GM12878 (cell line): Measurements from ENCODE around the gene FHOD3. TPM values are rescaled to one million over a fixed set of nuclear protein-coding genes. Genes with fewer than 3 reads are reported as not detected.

Experiments
- ATAC-seq: fragments of 200-7000 bp; cut with Tn5 transposase; 3 replicates; pipeline ENCODE4 v1.9.1; 2020; ENCODE audit warnings: mild to moderate bottlenecking, moderate library complexity
- BruUV-seq: library from RNA; stranded (reverse); fragments of 400-500 nt; replicated peaks from 2 replicates; lab custom pipeline; 2021; lab: Mats Ljungman, UMichigan
- CTCF ChIA-PET: fragments of 300-600 bp; sonication (Branson Sonifier 250); formaldehyde crosslinking; extraction: SDS; loops from one replicate; lab custom pipeline; 2021; ENCODE audit warnings: inconsistent platforms; lab: Yijun Ruan, JAX
- POLR2A ChIA-PET: fragments of 350-600 bp; formaldehyde crosslinking; extraction: SDS; loops from one replicate; lab custom pipeline; 2021; ENCODE audit warnings: inconsistent platforms; lab: Charles Lee
- RAD21 ChIA-PET: fragments of 300-600 bp; sonication (Branson Sonifier 250); formaldehyde crosslinking; loops from one replicate; lab custom pipeline; 2023; ENCODE audit warnings: antibody characterized with exemption; ENCODE audit not compliant: unreplicated experiment; lab: Charles Lee
- SMC1A ChIA-PET: fragments of 300-600 bp; sonication (Branson Sonifier 250); formaldehyde crosslinking; loops from one replicate; lab custom pipeline; 2023; ENCODE audit not compliant: unreplicated experiment, uncharacterized antibody; lab: Charles Lee
- DNase-seq: peaks from one replicate; pipeline ENCODE4 v3.0.0-alpha.2; 2011; ENCODE audit warnings: low read depth, low spot score
- FAIRE-seq: peaks from 3 replicates; lab custom pipeline; 2011; peaks lifted over from hg19 to GRCh38; lab: Jason Lieb, UNC
- H2AFZ ChIP-seq: 2 replicates; pipeline ENCODE4 v1.6.0; 2011; ENCODE audit warnings: low read depth, low read length, control low read depth; ENCODE audit not compliant: control insufficient read depth
- H3K27ac ChIP-seq: 2 replicates; pipeline ENCODE4 v1.5.1; 2011; ENCODE audit warnings: control low read depth; ENCODE audit not compliant: control insufficient read depth, insufficient read depth
- H3K27me3 ChIP-seq, 2 experiments: replicated peaks in 1 of 2; 2 replicates each; pipeline versions ENCODE4 v1.6.0 to v1.6.1; 2011; ENCODE audit warnings: low read length in 1 of 2; ENCODE audit not compliant: control insufficient read depth in 2 of 2, insufficient read depth in 2 of 2
- H3K36me3 ChIP-seq, 2 experiments: 2 replicates each; pipeline ENCODE4 v1.5.1; 2011; ENCODE audit warnings: low read length in 1 of 2; ENCODE audit not compliant: control insufficient read depth in 2 of 2, insufficient read depth in 2 of 2
- H3K4me1 ChIP-seq: 2 replicates; pipeline ENCODE4 v1.6.1; 2011; ENCODE audit warnings: mild to moderate bottlenecking, low read length, moderate library complexity, mixed read lengths; ENCODE audit not compliant: control insufficient read depth, insufficient read depth
- H3K4me2 ChIP-seq: 2 replicates; pipeline ENCODE4 v1.6.0; 2011; ENCODE audit warnings: control low read depth; ENCODE audit not compliant: control insufficient read depth, insufficient read depth
- H3K4me3 ChIP-seq: fragments of 200-600 bp; sonication (generic); 2 replicates; pipeline ENCODE4 v1.5.1; 2016
- H3K79me2 ChIP-seq: 2 replicates; pipeline ENCODE4 v1.6.0; 2011; ENCODE audit warnings: low read length; ENCODE audit not compliant: control insufficient read depth, insufficient read depth
- H3K9ac ChIP-seq: 2 replicates; pipeline ENCODE4 v1.8.0; 2011; ENCODE audit warnings: low read length, control low read depth, mixed read lengths; ENCODE audit not compliant: control insufficient read depth, insufficient read depth
- H3K9me3 ChIP-seq: replicated peaks from 3 replicates; pipeline ENCODE4 v1.5.1; 2011; ENCODE audit warnings: mild to moderate bottlenecking, low read length; ENCODE audit not compliant: control insufficient read depth, insufficient read depth
- H4K20me1 ChIP-seq: 2 replicates; pipeline ENCODE4 v1.6.0; 2011; ENCODE audit not compliant: control insufficient read depth, insufficient read depth
- ATF2 ChIP-seq: IDR thresholded peaks from 2 replicates; pipeline ENCODE4 v1.6.1; 2012; ENCODE audit warnings: low read length, inconsistent platforms
- ATF7 ChIP-seq: fragments of 450-650 bp; IDR thresholded peaks from 2 replicates; pipeline ENCODE4 v1.6.1; 2016; ENCODE audit warnings: low read depth, mild to moderate bottlenecking
- CBX5 ChIP-seq: sonication (generic); IDR thresholded peaks from 2 replicates; pipeline ENCODE4 v1.6.1; 2016; ENCODE audit warnings: low read depth, moderate library complexity, mild to moderate bottlenecking, inconsistent platforms
- CEBPB ChIP-seq, 2 experiments: fragments of 150-350 bp in 1 of 2; IDR thresholded peaks; 2 replicates each; pipeline ENCODE4 v1.6.1; 2012 to 2014; ENCODE audit warnings: low read depth in 2 of 2, low read length in 2 of 2, borderline replicate concordance in 1 of 2, inconsistent platforms in 1 of 2
- ESRRA ChIP-seq: IDR thresholded peaks from 2 replicates; pipeline ENCODE4 v1.6.1; 2012; ENCODE audit warnings: mild to moderate bottlenecking, low read length, improper control_type of control experiment
- HCFC1 ChIP-seq: fragments of 150-350 bp; IDR thresholded peaks from 2 replicates; pipeline ENCODE4 v1.6.1; 2014; ENCODE audit warnings: low read length
- MEF2B ChIP-seq: fragments of 450-650 bp; IDR thresholded peaks from 2 replicates; pipeline ENCODE4 v1.6.1; 2018; ENCODE audit warnings: mild to moderate bottlenecking, moderate library complexity; ENCODE audit not compliant: partially characterized antibody, poor library complexity, severe bottlenecking
- NFIC ChIP-seq: IDR thresholded peaks from 2 replicates; pipeline ENCODE4 v1.6.1; 2012; ENCODE audit warnings: low read depth, mild to moderate bottlenecking, inconsistent platforms, low read length, moderate library complexity
- NKRF ChIP-seq: fragments of 450-650 bp; conservative IDR thresholded peaks from 2 replicates; pipeline ENCODE4 v1.6.1; 2017; ENCODE audit warnings: mild to moderate bottlenecking, moderate library complexity
- NR2C1 ChIP-seq: fragments of 450-650 bp; IDR thresholded peaks from 2 replicates; pipeline ENCODE4 v1.6.1; 2017; ENCODE audit warnings: antibody characterized with exemption, mild to moderate bottlenecking, moderate library complexity
- RB1 ChIP-seq: fragments of 450-650 bp; formaldehyde crosslinking; IDR thresholded peaks from 2 replicates; pipeline ENCODE4 v1.6.1; 2017; ENCODE audit warnings: mild to moderate bottlenecking, borderline replicate concordance
- RCOR1 ChIP-seq: conservative IDR thresholded peaks from 2 replicates; pipeline ENCODE4 v1.6.1; 2012; ENCODE audit warnings: low read depth, low read length, improper control_type of control experiment
- RELA ChIP-seq: fragments of 450-650 bp; IDR thresholded peaks from 2 replicates; pipeline ENCODE4 v1.8.0; 2014; ENCODE audit warnings: borderline replicate concordance; ENCODE audit not compliant: partially characterized antibody
- STAT1 ChIP-seq: fragments of 450-650 bp; conservative IDR thresholded peaks from 2 replicates; pipeline ENCODE4 v1.6.1; 2014; ENCODE audit warnings: antibody characterized with exemption, mild to moderate bottlenecking
- YBX1 ChIP-seq: fragments of 450-650 bp; IDR thresholded peaks from 2 replicates; pipeline ENCODE4 v1.6.1; 2016; ENCODE audit warnings: antibody characterized with exemption
- ZNF24 ChIP-seq: fragments of 450-650 bp; IDR thresholded peaks from 2 replicates; pipeline ENCODE4 v1.6.1; 2017; ENCODE audit warnings: antibody characterized with exemption, mild to moderate bottlenecking
- ZNF274 ChIP-seq: IDR thresholded peaks from one replicate; pipeline ENCODE4 v1.8.0; 2011; ENCODE audit not compliant: insufficient read length, insufficient read depth
- ZNF384 ChIP-seq: IDR thresholded peaks from 2 replicates; pipeline ENCODE4 v1.6.1; 2012; ENCODE audit warnings: low read depth, mild to moderate bottlenecking, low read length, improper control_type of control experiment, borderline replicate concordance
- ZNF687 ChIP-seq: fragments of 450-650 bp; IDR thresholded peaks from 2 replicates; pipeline ENCODE4 v1.6.1; 2017; ENCODE audit warnings: mild to moderate bottlenecking, moderate library complexity
- WGBS: methylation state at CpG from one replicate; pipeline ENCODE4 v1.1.6; 2016; ENCODE audit warnings: low lambda C conversion rate; ENCODE audit not compliant: insufficient replicate concordance, insufficient coverage; ENCODE audit errors: missing lambda C conversion rate; 5-methylcytosine and 5-hydroxymethylcytosine counted together
- in situ Hi-C: fragments of 300-500 bp; cut with MboI; formaldehyde crosslinking; loops from 9 replicates; pipeline ENCODE4 v1.14.3; 2018; ENCODE audit warnings: mixed read lengths
- intact Hi-C: fragments of 100-400 bp; cut with micrococcal nuclease; formaldehyde crosslinking; loops from one replicate; pipeline ENCODE4 v1.14.2; 2022; ENCODE audit not compliant: unreplicated experiment
- polyA plus RNA-seq, 11 experiments: library from polyadenylated mRNA; depleted of rRNA in 4 of 11; unstranded in 6 of 11; stranded (reverse) in 5 of 11; fragments of >200 nt; fragmentation: Nextera tagmentation in 4 of 11; fragmentation: Illumina TruSeq in 1 of 11; extraction: Ambion mirVana in 4 of 11; extraction: Trizol in 1 of 11; gene quantifications; 1 replicate in 1 of 11; 2 replicates in 10 of 11; pipeline versions ENCODE4 v1.2.1 to v1.2.3, GENCODE V29; 2011 to 2016; ENCODE audit warnings: inconsistent platforms in 2 of 11, missing spikeins in 2 of 11, low read depth in 1 of 11
- total RNA-seq, 4 experiments: library from RNA; depleted of rRNA in 3 of 4; stranded (reverse); fragments of >200 nt in 3 of 4; fragmentation: Illumina TruSeq in 1 of 4; extraction: Trizol in 1 of 4; gene quantifications; 2 replicates each; pipeline versions ENCODE4 v1.2.1 to v1.2.3, GENCODE V29; 2013 to 2021

FHOD3 gene
- total and polyA plus RNA-seq, 10 of the 15 experiments (the other 5 are each of a cell fraction or from before 2014, with no cell fraction given) = 0.77 to 26.7 (median 10.4) TPM

- Histone ChIP-seq H3K4me1 (no peaks in the 10 kb centered on the region; the same call in 1 of the 2 replicates), H3K9me3 (no peaks in the 10 kb centered on the region), H3K36me3 (no peaks in the 10 kb centered on the region; a peak in 1 of 4 replicates), H3K27me3 (no peaks in the 10 kb centered on the region), H3K27ac (no peak overlapping the region), H2AFZ (no peak overlapping the region), H3K79me2 (no peaks in the 10 kb centered on the region), H3K4me3 (no peak overlapping the region), H3K9ac (no peak overlapping the region), H3K4me2 (no peak overlapping the region), H4K20me1 (no peaks in the 10 kb centered on the region)
- BruUV-seq = no TSS peak
- ChIA-PET SMC1A (interaction anchor here (0.8 to 9.6 kb wide), 8 partner anchors 9 to 118 kb away, joined by 3 to 136 read pairs (median 4); no protein-coding TSS in a partner anchor), CTCF (interaction anchor here (1.3 to 3.6 kb wide), 4 partner anchors 13 to 81 kb away, joined by 3 to 12 read pairs (median 8); no protein-coding TSS in a partner anchor), RAD21 (interaction anchor here (1.0 to 3.4 kb wide), 6 partner anchors 15 to 89 kb away, joined by 3 to 29 read pairs (median 8); no protein-coding TSS in a partner anchor), POLR2A (interaction anchor here (0.6 to 5.4 kb wide), 4 partner anchors 14 to 50 kb away, joined by 3 to 30 read pairs (median 3); no protein-coding TSS in a partner anchor)
- intact Hi-C loops (loop anchor here (10.0 kb wide), 1 partner anchor 61 kb away; no protein-coding TSS in a partner anchor), in situ Hi-C loops (no loop called here)
- WGBS = 56% methylated on average over 4 of the region's 4 CpGs
- no peak for FAIRE-seq
- ATAC-seq = no peak
- DNase-seq = no peak
- TF ChIP-seq STAT1 = no peak
- TF ChIP-seq YBX1 = no peak
- no peak for TF ChIP-seq ZNF274
- no peak for TF ChIP-seq NKRF
- no peak for TF ChIP-seq HCFC1
- no peak for TF ChIP-seq ATF2
- TF ChIP-seq ESRRA = no peak
- no peak for TF ChIP-seq NR2C1
- TF ChIP-seq CEBPB (IDR thresholded peaks at IDR 0.05; ENCODE audit: borderline replicate concordance in 1 of 2, low read depth in 2 of 2, low read length in 2 of 2) = no peak
- no peak for TF ChIP-seq ZNF384
- no peak for TF ChIP-seq ZNF687
- no peak for TF ChIP-seq CBX5
- no peak for TF ChIP-seq RB1
- TF ChIP-seq NFIC = no peak
- no peak for TF ChIP-seq ATF7
- TF ChIP-seq MEF2B = no peak
- no peak for TF ChIP-seq RCOR1
- no peak for TF ChIP-seq RELA
- TF ChIP-seq ZNF24 = no peak
Measured at GRCh38 chr18:36455931-36456330, 158.4 kb downstream of the FHOD3 start.
